ENCODE results near the gene GNL1.
A peak's percentile ranks its signal among the peaks of the same experiment; 100 is the strongest.

Gene GNL1

GRCh38 chr6:30556066-30556905, at the start of gene GNL1:
Gene GNL1, minus strand, starts transcription at chr6:30556489. Its CDS starts 286 bp downstream, at chr6:30556203.
- DNase-seq (ENCODE audit: low spot score) = peak; percentile 94

DNA sequence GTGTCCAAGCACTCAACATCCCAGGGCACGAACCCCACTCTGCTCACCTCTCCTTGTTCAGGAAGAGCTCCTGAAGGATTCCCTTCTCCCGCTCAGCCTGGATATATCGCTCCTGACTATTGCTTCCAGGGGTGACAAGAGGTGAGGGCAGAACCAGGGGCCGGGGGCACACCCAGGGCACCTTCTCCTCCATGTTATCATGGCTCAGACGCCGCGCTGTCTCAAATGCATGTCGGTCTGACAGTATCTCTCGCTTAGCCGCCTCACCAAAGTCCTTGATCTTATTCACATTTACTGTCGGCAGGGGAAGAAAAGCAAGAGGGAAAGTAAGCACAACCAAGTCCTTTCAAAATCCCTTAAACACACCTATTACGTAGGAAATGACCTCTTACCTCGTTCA, 47.7 kb upstream of the GNL1 start:
- no peak for DNase-seq (ENCODE audit: low spot score)

- no peak for DNase-seq (ENCODE audit: low spot score)
These were observed 45.7 kb upstream of the GNL1 start for GRCh38 chr6:30601815-30602641.

DNA sequence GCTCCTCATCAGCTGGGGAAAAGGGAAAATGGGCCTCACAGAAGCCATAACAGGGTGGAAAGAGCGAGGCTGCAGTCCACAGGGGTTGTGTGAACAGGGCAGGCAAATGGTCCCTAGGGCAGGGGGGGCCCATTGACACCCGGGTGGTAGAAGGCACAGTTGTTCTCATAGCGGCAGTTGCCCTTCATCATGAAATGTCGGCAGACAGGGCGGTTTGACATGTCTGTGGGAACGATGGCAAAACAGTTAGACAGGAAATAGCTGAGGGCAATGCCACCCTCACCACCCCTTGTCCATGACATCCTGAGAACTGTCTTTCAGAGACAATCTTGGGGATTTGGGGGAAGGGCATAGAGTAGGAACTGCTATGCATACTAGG, 45.1 kb upstream of the GNL1 start:
- DNase-seq (ENCODE audit: low spot score) = no peak

DNA sequence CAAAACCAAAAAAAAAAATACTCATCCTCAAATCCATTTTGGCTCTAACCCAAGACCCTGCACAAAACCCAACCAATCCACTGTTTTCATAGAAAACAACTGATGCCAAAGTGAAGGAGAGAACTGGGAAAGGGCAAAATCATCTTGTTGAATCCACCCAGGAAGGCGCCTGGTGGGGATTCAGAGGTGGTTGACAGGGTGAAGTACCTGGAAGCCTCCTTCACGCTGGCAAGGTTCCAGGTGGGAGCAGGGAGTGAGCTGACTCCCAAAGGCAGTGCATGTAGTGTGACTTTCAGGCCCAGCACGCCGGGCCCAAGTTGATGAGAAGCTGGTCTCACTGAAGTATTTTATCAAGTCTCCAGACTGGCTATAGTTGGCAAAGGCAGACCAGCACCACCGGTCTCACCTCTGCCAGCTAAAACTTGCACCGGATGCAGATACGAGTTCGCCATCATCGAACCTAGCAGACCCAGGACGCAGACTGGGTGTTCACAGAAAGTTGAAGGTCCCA, 44.2 kb upstream of the GNL1 start:
- DNase-seq (ENCODE audit: low spot score) = no peak

DNA sequence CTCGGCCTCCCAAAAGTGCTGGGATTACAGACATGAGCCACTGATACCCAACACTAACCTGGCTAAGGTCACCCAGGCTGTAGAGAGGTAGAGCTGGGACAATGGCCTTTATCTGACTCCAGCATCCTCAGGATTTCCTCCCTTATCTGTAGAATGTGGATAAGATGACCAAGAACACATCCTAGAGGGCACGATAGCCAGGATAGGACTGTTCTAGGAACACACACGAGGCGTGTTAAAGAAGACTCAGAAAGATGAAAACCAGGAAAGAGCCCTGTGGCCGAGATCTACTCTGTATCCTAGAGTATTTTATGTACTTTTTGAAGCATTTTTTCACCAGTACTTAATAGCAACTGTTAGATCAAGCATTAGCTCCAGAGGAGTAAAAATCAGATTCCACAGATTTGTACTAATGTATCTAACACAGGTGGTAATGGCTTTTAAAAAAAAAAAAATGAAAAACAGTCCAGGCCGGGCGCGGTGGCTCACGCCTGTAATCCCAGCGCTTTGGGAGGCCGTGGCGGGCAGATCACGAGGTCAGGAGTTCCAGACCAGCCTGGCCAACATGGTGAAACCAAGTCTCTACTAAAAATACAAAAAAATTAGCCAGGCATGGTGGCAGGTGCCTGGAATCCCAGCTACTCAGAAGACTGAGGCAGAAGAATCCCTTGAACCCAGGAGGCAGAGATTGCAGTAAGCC, 43.5 kb upstream of the GNL1 start:
- DNase-seq (ENCODE audit: low spot score) = no peak

DNA sequence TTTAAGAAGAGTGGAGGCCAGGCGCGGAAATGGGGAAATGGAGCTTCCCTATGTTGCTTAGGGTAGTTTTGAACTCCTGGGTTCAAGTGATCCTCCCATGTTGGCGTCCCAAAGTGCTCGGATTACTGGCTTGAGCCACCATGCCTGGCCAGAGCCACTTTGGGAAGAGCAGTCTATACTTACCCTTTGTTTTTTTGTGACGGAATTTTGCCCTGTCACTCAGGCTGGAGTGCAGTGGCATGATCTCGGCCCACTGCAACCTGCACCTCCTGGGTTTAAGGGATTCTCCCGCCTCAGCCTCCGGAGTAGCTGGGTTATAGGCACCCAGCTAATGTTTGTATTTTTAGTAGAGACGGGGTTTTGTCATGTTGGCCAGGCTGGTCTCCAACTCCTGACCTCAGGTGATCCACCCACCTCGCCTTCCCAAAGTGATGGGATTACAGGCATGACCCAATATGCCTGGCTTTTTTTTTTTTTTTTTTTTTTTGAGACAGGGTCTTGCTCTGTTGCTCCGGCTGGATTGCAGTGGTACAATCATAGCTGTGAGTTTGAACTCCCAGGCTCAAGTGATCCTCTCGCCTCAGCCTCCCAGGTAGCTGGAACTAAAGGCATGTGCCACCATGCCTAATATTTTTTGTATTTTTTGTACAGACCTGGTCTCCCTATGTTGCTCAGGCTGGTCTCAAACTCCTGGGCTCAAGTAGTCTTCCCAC, 42.8 kb upstream of the GNL1 start:
- no peak for DNase-seq (ENCODE audit: low spot score)

DNA sequence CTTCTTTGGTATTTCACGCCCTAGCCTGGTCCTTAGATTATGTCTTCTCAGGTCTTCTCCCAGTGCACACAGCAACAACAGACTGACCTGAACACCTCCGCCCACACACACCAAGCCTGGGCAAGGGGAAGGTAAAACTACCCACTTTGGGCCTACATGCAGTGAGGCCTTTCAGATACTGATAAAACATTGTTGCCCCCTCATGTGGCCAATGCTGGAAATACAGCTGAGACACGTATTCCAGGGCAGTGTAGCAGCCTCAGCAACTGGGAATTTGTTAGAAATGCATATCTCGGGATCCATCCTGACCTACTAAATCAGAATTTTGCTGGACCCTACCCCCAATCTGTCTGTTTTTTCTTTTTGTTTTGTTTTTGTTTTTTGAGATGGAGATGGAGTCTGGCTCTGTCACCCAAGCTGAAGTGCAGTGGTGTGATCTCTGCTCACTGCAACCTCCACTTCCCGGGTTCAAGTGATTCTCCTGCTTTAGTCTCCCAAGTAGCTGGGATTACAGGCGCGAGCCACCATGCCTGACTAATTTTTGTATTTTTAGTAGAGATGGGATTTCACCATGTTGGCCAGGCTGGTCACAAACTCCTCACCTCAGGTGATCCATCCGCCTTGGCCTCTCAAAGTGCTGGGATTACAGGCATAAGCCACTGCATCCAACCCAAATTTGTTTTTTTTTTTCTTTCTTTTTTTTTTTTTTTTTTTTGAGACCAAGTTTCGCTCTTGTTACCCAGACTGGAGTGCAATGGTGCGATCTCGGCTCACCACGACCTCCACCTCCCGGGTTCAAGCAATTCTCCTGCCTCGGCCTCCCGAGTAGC, 41.2 kb upstream of the GNL1 start:
- DNase-seq (ENCODE audit: low spot score) = peak; percentile 64

- DNase-seq (ENCODE audit: low spot score) = no peak
These were observed 36.0 kb upstream of the GNL1 start for GRCh38 chr6:30592287-30592686.

DNA sequence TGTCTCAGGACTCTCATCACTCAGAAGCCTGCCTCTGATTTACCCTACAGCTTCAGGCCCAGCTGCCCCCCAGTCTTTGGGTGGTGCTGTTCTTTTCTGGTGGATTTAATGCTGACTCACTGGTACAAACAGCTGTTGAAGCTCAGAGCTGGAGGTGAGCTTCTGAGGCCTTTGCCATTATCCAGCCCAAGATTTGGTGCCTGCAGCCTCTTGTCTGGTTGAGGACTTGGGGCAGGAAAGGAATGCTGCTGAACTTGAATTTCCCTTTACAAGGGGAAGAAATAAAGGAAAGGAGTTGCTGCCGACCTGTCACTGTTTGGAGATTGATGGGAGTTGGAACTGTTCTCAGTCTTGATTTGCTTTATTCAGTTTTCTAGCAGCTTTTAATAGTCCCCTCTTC, 34.7 kb upstream of the GNL1 start:
- no peak for DNase-seq (ENCODE audit: low spot score)

- no peak for DNase-seq (ENCODE audit: low spot score)
These were observed 34.2 kb upstream of the GNL1 start for GRCh38 chr6:30590509-30590908.

- DNase-seq (ENCODE audit: low spot score) = no peak
These were observed 33.6 kb upstream of the GNL1 start for GRCh38 chr6:30589754-30590358.

DNA sequence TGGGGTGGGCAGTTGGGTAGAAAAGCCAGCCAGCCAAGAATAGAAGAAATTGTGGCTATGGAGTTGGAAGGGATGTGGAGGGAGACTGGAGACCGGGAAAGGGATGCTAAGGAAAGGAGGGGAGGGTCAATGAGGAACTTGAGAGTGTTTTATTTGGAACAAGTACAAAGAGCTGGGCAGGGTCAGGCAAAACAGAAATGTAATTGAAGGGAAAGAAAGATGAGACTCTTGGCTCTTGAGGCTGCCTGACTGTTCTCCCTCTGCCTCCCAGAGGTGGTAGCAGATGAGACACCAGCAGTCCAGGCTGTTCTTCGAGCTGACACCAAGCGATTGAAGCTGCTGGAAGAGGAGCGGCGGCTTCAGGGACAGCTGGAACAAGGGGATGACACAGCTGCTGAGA, 27.6 kb upstream of the GNL1 start:
- no peak for DNase-seq (ENCODE audit: low spot score)

DNA sequence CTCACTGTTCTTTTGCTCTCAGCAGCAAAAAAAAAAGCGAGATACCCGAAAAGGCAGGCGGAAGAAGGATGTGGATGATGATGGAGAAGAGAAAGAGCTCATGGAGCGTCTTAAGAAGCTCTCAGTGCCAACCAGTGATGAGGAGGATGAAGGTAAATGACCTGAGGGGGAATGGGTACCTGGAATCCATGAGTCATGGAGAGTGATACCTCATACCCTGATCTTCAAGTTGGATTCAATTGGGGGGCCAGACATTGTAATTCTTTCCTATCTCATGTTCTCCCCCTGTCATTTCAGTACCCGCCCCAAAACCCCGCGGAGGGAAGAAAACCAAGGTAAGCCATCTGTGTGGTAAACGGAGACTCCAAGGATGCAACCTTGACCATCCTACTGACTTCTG, 21.8 kb upstream of the GNL1 start:
- no peak for DNase-seq (ENCODE audit: low spot score)

GRCh38 chr6:30573113-30573512, 16.8 kb upstream of the GNL1 start:
- DNase-seq (ENCODE audit: low spot score) = no peak

DNA sequence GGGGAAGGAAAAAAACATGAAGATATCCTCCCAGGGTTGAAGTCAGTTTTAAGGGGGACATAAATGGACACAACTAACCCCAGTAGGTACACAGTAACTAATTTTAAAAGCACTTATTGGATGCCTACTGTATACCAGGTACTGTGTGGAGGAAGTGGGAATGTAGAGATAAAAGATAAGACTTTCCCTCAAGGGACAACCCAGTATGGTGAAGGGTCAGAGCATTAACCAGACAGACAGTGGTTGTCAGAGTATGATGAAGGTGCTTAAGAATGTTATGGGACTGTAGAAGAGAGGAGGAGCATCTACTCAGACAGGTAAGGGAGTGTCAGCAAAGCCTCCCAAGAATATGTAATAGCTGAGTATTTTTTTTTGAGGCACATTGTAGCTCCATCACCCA, 15.9 kb upstream of the GNL1 start:
- no peak for DNase-seq (ENCODE audit: low spot score)

DNA sequence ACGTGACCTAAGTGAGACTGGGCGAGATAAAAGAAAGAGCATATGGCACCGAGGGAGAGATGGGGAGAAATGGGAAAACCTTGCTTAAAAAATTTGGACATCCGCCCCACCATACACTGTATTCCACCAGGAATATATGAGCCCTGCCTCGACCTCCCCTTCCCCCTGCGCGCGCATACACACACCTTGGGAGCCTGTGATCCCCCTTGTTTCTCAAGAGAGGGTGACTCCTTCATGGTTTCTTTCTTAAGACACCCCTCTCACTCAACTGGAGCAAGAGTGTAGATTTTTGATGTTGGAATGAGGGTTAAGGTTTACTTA, 15.4 kb upstream of the GNL1 start:
- no peak for DNase-seq (ENCODE audit: low spot score)

- DNase-seq (ENCODE audit: low spot score) = peak; percentile 88
These were observed 14.9 kb upstream of the GNL1 start, which contains the start of gene ABCF1 for GRCh38 chr6:30571075-30571761. Gene ABCF1, plus strand, starts transcription at chr6:30571442. Its CDS starts 46 bp downstream, at chr6:30571488.

GRCh38 chr6:30570740-30571074, 14.4 kb upstream of the GNL1 start:
- DNase-seq (ENCODE audit: low spot score) = peak; percentile 16

- DNase-seq (ENCODE audit: low spot score) = no peak
These were observed 14.0 kb upstream of the GNL1 start for GRCh38 chr6:30570263-30570662.
